Transverse colon (tissue), 4 donors: ENCODE results near the gene SPIN2B. TPM values are rescaled to one million over a fixed set of nuclear protein-coding genes. Genes with fewer than 3 reads are reported as not detected.
"Not testable (repeated sequence)": the region's sequence is repeated elsewhere in the genome, so short reads cannot be mapped to it uniquely, and the experiment has no call there.

ENCODE experiments used
- DNase-seq: peaks from one replicate; pipeline ENCODE4 v3.0.0-alpha.2; 2019
- H3K27ac ChIP-seq, 4 donors: fragments of 200-600 bp; sonication (generic); 2 replicates each; pipeline ENCODE4 v1.5.1; 2016 to 2018; ENCODE audit warnings: inconsistent platforms in 4 of 4
- H3K27me3 ChIP-seq: fragments of 200-600 bp; sonication (generic); 2 replicates; pipeline ENCODE4 v1.5.1; 2017; ENCODE audit warnings: inconsistent platforms
- H3K36me3 ChIP-seq, 4 donors: fragments of 200-600 bp; sonication (generic); 2 replicates each; pipeline ENCODE4 v1.5.1; 2017 to 2019; ENCODE audit warnings: inconsistent platforms in 4 of 4
- H3K4me1 ChIP-seq, 4 donors: fragments of 200-600 bp; sonication (generic); 2 replicates each; pipeline ENCODE4 v1.5.1; 2017 to 2020; ENCODE audit warnings: inconsistent platforms in 4 of 4
- H3K4me3 ChIP-seq, 4 donors: fragments of 200-600 bp; sonication (generic); 1 replicate in 1 of 4; 2 replicates in 3 of 4; pipeline versions ENCODE4 v1.5.1 to v1.6.1; 2017 to 2019; ENCODE audit warnings: inconsistent platforms in 4 of 4
- H3K9me3 ChIP-seq, 2 donors: fragments of 200-600 bp; sonication (generic); 2 replicates each; pipeline ENCODE4 v1.5.1; 2017 to 2019; ENCODE audit warnings: inconsistent platforms in 2 of 2
- CTCF ChIP-seq, 5 experiments: fragments of 200-600 bp in 3 of 5; fragments of 450-650 bp in 2 of 5; sonication (generic) in 3 of 5; IDR thresholded peaks; 1 replicate in 2 of 5; 2 replicates in 3 of 5; pipeline ENCODE4 v1.5.1; 2016 to 2017; ENCODE audit warnings: antibody characterized with exemption in 5 of 5, inconsistent platforms in 3 of 5, mild to moderate bottlenecking in 2 of 5, moderate library complexity in 1 of 5
- EP300 ChIP-seq: sonication (generic); formaldehyde crosslinking; IDR thresholded peaks from one replicate; pipeline ENCODE4 v1.6.1; 2017; ENCODE audit warnings: antibody characterized with exemption, low read depth
- POLR2A ChIP-seq: fragments of 450-650 bp; IDR thresholded peaks from one replicate; pipeline ENCODE4 v1.6.1; 2016; ENCODE audit warnings: antibody characterized with exemption, mild to moderate bottlenecking, moderate library complexity
- POLR2AphosphoS5 ChIP-seq, 3 donors: sonication (generic); formaldehyde crosslinking; IDR thresholded peaks; one replicate each; pipeline ENCODE4 v1.6.1; 2016; ENCODE audit warnings: antibody characterized with exemption in 3 of 3
- WGBS, 2 donors: methylation state at CpG; one replicate each; pipeline ENCODE4 v1.1.5; 2018; ENCODE audit warnings: low coverage in 1 of 2; 5-methylcytosine and 5-hydroxymethylcytosine counted together
- in situ Hi-C, 4 donors: fragments of 200-750 bp; cut with MboI; loops; one replicate each; pipeline versions ENCODE4 v1.15.0 to v1.15.1; 2017; ENCODE audit warnings: low sequenced_read_pairs in 3 of 4, low pct_ligation_motif_present in 1 of 4, low pct_unique_long_range_greater_than_20kb in 1 of 4
- intact Hi-C: fragments of 100-400 bp; cut with DNase I; formaldehyde crosslinking; loops from one replicate; pipeline ENCODE4 v1.15.1; 2023; ENCODE audit warnings: low total_unique reads
- total RNA-seq, 4 donors: library from RNA; depleted of rRNA; stranded (reverse); fragments of >200 nt; gene quantifications; one replicate each; pipeline ENCODE4 v1.1.0, GENCODE V29; 2016

The SPIN2B gene
- total RNA-seq, 4 donors from 2014 or later: 8.6 to 19.8 (median 19.7) TPM; not detected in 1

DNA sequence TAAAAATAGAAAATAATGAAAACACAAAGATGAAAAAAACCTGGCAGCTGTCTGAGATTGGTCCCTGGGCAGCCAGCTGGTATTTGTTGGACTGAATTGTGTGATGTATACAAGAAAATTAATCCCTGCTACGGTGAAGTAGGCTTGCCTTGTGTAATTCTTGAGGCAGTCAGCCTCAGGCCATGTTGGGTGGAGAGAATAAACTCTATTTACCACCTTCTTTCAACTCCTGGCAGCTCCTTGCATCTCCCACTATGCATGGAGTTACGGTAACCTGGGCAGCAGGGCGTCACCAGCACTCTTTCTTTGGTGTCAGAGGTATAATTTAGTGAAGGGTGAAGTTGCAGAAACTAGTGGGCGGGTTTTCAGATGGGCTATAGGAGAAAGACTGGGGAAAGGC is 12.4 kb upstream of the SPIN2B start:
- no peaks in the 10 kb centered on the region for H3K36me3 ChIP-seq
- TF ChIP-seq POLR2AphosphoS5 (IDR thresholded peaks at IDR 0.05) (no peak), CTCF (IDR thresholded peaks at IDR 0.05) (no peak), EP300 (no peak), POLR2A (no peak)
- 53% methylated on average over 4 of the region's 4 CpGs; no CpG with 5 or more reads in 1 of the 2 donors for WGBS, 2 donors
- DNase-seq: no peak
- H3K27ac ChIP-seq: no peak overlapping the region
- no peaks in the 10 kb centered on the region for H3K27me3 ChIP-seq
- in situ Hi-C loops: no loop called here
- H3K9me3 ChIP-seq: no peaks in the 10 kb centered on the region
- no peaks in the 10 kb centered on the region for H3K4me1 ChIP-seq
- H3K4me3 ChIP-seq: no peak overlapping the region
- intact Hi-C loops: no loop called here

DNA sequence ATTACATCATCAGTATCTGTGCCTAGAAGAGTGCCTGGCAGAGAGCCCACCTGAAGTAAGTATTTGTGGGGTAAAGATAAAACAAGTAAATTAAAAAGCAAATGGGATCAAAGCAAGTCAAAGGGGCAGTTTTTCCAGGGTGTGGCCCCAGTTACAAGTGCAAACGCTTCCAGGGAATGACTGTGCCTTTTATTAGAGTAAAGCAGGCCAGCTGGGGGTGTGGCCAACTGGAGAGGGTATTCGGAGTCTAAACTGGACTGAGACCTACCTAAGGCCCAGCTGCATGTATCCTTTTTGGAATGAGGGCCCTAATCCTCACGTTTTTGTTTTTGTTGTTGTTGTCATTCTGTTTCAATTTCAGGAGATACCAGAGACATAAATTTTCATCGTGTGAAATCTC is 11.9 kb upstream of the SPIN2B start:
- in situ Hi-C loops: not testable (repeated sequence)

DNA sequence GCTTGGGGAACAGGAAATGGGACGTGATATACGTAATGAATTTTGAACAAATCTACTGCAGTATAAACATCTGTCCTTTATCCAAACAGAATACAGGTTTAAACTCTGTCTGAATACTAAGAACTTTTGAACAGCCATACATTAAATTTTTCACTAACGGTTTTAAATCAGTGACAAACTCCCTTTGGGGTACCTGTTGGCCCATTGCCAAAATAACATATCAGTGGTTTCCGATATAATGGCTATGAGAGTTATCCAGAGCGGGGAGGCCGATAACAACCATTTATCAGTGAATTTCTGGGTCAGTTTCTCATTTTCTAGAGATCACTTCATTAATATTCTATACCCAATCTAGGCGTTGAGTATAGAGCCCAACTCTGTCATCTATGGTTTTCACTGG is 10.7 kb upstream of the SPIN2B start:
- no peaks in the 10 kb centered on the region for H3K27me3 ChIP-seq
- H3K9me3 ChIP-seq: no peaks in the 10 kb centered on the region
- no peak for DNase-seq
- no peak overlapping the region for H3K27ac ChIP-seq
- no peak for TF ChIP-seq POLR2A
- TF ChIP-seq POLR2AphosphoS5 (IDR thresholded peaks at IDR 0.05): no peak
- TF ChIP-seq EP300: no peak
- TF ChIP-seq CTCF (IDR thresholded peaks at IDR 0.05): no peak
- no peaks in the 10 kb centered on the region for H3K4me1 ChIP-seq
- in situ Hi-C loops: no loop called here
- no peak overlapping the region for H3K4me3 ChIP-seq
- H3K36me3 ChIP-seq: no peaks in the 10 kb centered on the region
- 85% methylated on average over 7 of the region's 7 CpGs; no CpG with 5 or more reads in 1 of the 2 donors for WGBS, 2 donors
- intact Hi-C loops: no loop called here

More for the DNA sequence above, 11.9 kb upstream of the SPIN2B start:
- H3K36me3 ChIP-seq, H3K27me3 ChIP-seq, H3K9me3 ChIP-seq, H3K4me1 ChIP-seq, H3K4me3 ChIP-seq, intact Hi-C loops, H3K27ac ChIP-seq: not testable (repeated sequence)
- DNase-seq: peak; percentile 22
- WGBS, 2 donors: 33 to 41% methylated on average over 2 to 4 of the region's 4 CpGs

- Histone ChIP-seq H3K27me3 (no peaks in the 10 kb centered on the region), H3K36me3 (no peaks in the 10 kb centered on the region), H3K9me3 (no peaks in the 10 kb centered on the region), H3K4me1 (peaks cover 0 to 5% (median 2%) of the 10 kb centered on the region in 4 donors), H3K27ac (peak overlapping the region; percentile 74 to 88 (median 84)), H3K4me3 (peak overlapping the region; percentile 38 to 71 (median 52))
- intact Hi-C loops: no loop called here
- TF ChIP-seq EP300: no peak
- TF ChIP-seq CTCF (IDR thresholded peaks at IDR 0.05): no peak
- TF ChIP-seq POLR2AphosphoS5 (IDR thresholded peaks at IDR 0.05): no peak
- no peak for TF ChIP-seq POLR2A
- DNase-seq: no peak
- WGBS, 2 donors: 0 to 31% methylated on average over 2 to 10 of the region's 10 CpGs
- in situ Hi-C loops: no loop called here
Observed at GRCh38 chrX:57121816-57122215, 468 bp upstream of the SPIN2B start.

GRCh38 chrX:57120619-57121161 is 658 bp downstream of the SPIN2B start:
- 48% methylated on average over 10 of the region's 12 CpGs; no CpG with 5 or more reads in 1 of the 2 donors for WGBS, 2 donors
- Histone ChIP-seq H3K27ac (peak overlapping the region; percentile 74 to 88 (median 84)), H3K4me3 (peak overlapping the region; percentile 38 to 71 (median 52))
- in situ Hi-C loops, H3K36me3 ChIP-seq, H3K27me3 ChIP-seq, intact Hi-C loops, H3K9me3 ChIP-seq, H3K4me1 ChIP-seq, DNase-seq: not testable (repeated sequence)
